Measurements from ENCODE around the gene AKT3.
A peak's percentile ranks its signal among the peaks of the same experiment; 100 is the strongest.

The AKT3 gene

DNA sequence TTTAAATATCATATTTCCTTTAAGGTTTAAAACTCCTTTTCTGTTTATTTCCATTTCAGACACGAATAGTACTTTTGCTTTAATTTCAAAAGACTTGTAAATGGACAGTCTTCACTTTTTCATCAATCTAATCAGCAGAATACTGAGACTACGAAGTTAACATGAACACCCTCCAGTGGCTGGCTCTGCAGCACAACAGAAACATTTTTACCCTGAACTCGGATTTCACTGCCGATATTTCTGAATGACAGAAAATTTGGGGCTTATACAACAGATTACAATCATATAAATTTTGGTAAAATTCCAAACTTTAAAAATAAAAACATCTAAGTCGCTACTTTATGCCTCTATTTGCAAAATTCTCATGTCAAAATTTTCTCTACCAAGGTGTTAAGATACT is 86.2 kb downstream of the AKT3 start:
- no peak for DNase-seq (ENCODE audit: low spot score)
- H3K4me3 ChIP-seq: no peak overlapping the region
- TF ChIP-seq, protein P1, sequence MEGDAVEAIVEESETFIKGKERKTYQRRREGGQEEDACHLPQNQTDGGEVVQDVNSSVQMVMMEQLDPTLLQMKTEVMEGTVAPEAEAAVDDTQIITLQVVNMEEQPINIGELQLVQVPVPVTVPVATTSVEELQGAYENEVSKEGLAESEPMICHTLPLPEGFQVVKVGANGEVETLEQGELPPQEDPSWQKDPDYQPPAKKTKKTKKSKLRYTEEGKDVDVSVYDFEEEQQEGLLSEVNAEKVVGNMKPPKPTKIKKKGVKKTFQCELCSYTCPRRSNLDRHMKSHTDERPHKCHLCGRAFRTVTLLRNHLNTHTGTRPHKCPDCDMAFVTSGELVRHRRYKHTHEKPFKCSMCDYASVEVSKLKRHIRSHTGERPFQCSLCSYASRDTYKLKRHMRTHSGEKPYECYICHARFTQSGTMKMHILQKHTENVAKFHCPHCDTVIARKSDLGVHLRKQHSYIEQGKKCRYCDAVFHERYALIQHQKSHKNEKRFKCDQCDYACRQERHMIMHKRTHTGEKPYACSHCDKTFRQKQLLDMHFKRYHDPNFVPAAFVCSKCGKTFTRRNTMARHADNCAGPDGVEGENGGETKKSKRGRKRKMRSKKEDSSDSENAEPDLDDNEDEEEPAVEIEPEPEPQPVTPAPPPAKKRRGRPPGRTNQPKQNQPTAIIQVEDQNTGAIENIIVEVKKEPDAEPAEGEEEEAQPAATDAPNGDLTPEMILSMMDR (IDR thresholded peaks at IDR 0.05): no peak
- H3K27ac ChIP-seq: no peak overlapping the region

DNA sequence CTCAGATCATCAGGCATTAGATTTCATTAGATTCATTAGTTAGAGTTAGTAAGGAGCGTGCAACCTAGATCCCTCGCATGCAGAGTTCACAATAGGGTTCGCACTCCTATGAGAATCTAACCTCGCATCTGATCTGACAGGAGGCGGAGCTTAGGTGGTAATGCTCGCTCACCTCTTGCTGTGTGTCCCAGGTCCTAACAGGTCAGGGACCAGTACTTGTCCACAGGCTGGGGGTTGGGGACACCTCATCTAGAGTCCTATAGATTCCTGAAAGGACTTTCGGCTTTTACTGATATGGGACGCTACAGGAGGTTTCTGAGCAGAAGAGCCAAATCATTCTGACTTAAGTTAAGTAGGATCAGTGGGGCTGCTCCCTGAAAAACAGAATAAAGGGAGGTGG is 91.4 kb downstream of the AKT3 start:
- no peak for DNase-seq (ENCODE audit: low spot score)
- Histone ChIP-seq H3K27ac (no peak overlapping the region), H3K4me3 (no peak overlapping the region)
- TF ChIP-seq, protein P1 (IDR thresholded peaks at IDR 0.05): no peak

DNA sequence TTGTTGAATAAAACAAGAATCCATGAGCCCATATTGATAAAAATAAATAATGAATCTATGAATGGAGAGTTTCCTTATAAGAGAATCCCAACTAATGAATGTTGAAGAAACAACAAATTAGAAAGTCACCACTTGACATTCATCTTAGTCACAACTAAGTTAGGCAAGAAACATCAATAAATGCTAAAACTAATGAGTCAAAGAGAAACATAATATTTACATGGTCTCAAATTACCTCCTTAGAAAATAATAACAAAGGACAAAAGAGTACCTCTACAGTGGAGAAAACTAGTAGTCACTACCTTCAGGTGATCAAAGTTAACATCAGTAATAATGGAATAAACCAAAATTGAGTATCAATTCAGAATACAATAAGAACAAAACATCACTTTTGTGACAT is 93.5 kb downstream of the AKT3 start:
- no peak overlapping the region for H3K27ac ChIP-seq
- no peak overlapping the region for H3K4me3 ChIP-seq
- TF ChIP-seq, protein P1 (IDR thresholded peaks at IDR 0.05): no peak
- no peak for DNase-seq (ENCODE audit: low spot score)

DNA sequence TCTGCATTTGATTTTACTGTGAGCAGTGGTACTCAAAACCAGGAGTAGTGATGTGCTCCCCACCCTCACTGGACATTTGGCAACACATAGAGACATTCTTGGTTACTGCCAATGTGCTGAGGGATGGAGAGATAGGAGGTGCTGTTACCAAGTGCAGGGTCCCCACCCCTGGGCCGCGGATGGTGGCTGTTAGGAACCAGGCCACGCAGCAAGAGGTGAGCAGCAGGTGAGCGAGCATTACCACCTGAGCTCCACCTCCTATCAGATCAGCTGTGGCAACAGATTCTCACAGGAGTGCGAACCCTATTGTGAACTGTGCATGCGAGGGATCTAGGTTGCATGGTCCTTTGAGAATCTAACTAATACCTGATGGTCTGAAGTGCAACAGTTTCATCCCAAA is 95.7 kb downstream of the AKT3 start:
- no peak for DNase-seq (ENCODE audit: low spot score)
- TF ChIP-seq, protein P1 (IDR thresholded peaks at IDR 0.05): no peak
- no peak overlapping the region for H3K27ac ChIP-seq
- H3K4me3 ChIP-seq: no peak overlapping the region

DNA sequence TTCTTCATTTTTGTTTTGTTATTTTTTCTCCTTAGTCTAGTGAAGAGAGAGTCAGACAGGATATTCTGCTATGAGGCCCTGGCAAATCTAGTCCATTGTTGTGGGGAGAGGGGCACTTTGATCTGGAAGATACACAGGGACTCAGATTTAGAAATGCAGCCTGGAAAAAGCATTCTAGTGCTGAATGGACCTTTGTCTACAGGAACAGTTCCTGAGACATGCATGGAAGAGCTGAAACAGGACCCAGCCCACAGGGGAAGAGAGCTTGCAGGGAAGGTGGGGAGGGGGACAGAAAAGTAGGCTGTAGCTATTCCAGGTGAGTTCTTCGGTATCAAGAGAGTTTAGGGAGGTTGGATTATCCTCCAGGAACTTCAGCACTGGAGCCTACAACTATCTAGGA is 98.5 kb downstream of the AKT3 start:
- Histone ChIP-seq H3K4me3 (no peak overlapping the region), H3K27ac (no peak overlapping the region)
- no peak for DNase-seq (ENCODE audit: low spot score)
- TF ChIP-seq, protein P1 (IDR thresholded peaks at IDR 0.05): no peak

DNA sequence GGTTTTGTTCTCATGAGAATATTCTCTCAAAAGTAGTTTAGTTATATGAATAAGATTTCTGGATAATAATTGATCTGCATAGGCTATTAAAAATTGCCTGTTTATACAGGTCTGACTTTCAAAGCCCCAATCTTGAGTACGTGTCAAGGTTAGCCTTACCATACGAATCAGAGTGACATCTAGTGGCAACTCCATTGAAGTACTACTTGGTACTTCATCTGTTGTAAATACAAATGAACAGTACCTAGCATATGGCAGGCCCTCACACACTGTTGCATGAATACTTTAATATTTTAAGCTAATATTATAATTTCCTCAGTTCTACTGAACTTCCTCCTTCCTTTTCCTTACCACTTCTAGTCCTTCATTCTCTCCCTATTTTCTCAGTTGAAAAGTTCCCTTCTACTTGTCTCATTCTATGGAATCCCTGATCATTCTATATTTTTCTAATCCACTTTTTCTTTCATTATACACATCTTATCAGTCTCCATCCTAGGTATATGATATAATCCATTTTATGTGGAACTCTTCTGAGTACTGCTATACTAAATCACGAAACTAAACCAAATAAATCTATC is 101.2 kb downstream of the AKT3 start:
- Histone ChIP-seq H3K4me3 (no peak overlapping the region), H3K27ac (no peak overlapping the region)
- TF ChIP-seq, protein P1 (IDR thresholded peaks at IDR 0.05): peak; percentile 63
- DNase-seq (ENCODE audit: low spot score): no peak

DNA sequence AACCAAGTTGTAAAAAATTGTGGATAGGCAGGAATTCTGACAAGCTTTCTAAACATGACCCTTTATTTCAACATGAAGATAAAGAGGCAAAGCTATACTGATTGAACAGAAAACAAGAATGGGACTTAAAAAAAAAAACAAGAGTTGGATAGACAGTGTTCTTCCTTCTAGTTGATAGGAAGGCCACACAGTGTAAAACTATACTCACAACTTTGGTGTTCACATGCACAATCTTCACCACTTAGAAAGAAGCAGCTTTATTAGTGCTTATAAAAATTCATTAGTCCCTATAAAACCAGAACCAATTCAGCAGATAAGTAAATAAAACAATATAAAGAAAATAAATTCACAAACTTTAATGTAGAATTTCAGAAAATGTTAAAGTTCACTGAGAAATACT is 101.8 kb downstream of the AKT3 start:
- no peak overlapping the region for H3K4me3 ChIP-seq
- TF ChIP-seq, protein P1 (IDR thresholded peaks at IDR 0.05): no peak

More for the DNA sequence above, 101.8 kb downstream of the AKT3 start:
- no peak for DNase-seq (ENCODE audit: low spot score)
- H3K27ac ChIP-seq: no peak overlapping the region
